HG02642 (cell line): Measurements from ENCODE around the gene SBNO2.

Experiments
- ATAC-seq: cut with Tn5 transposase; IDR thresholded peaks from one replicate; pipeline ENCODE4 v1.9.1; 2021; ENCODE audit warnings: mild to moderate bottlenecking; ENCODE audit not compliant: unreplicated experiment, poor library complexity

SBNO2 gene

DNA sequence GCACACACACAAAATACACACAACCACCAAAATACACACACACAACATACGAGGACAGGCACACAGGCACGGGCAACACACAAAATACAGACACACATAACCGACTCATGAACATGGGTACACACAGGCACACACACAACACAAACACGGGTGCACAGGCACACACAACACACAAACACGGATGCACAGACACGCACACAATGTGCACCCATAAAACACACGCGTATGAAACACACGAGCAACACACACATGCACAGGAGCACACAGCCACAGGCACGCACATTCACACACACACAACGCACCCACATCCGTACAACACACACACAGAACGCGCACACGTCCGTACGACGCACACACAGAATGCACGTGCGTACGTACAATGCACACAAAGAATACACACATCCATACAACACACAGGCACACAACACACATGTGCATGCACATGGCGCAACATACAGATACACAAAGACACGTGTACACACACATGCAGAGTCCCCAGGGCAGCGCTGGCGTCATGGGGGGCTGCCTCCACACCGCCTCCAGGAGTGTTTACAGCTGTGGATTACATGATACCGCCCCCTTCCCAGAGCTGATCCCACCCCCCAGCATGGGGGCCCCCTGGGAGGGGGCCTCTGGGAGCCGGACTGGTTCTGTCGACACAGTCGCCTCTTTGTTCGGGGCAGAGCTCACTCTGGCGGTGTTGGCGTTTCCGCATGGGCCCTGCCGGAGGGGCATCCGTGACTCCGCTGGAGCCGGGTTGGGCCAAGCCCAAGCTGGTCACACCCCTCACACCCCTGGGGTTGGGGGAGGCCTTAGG lies 2.9 kb downstream of the SBNO2 start:
- no peak for ATAC-seq

DNA sequence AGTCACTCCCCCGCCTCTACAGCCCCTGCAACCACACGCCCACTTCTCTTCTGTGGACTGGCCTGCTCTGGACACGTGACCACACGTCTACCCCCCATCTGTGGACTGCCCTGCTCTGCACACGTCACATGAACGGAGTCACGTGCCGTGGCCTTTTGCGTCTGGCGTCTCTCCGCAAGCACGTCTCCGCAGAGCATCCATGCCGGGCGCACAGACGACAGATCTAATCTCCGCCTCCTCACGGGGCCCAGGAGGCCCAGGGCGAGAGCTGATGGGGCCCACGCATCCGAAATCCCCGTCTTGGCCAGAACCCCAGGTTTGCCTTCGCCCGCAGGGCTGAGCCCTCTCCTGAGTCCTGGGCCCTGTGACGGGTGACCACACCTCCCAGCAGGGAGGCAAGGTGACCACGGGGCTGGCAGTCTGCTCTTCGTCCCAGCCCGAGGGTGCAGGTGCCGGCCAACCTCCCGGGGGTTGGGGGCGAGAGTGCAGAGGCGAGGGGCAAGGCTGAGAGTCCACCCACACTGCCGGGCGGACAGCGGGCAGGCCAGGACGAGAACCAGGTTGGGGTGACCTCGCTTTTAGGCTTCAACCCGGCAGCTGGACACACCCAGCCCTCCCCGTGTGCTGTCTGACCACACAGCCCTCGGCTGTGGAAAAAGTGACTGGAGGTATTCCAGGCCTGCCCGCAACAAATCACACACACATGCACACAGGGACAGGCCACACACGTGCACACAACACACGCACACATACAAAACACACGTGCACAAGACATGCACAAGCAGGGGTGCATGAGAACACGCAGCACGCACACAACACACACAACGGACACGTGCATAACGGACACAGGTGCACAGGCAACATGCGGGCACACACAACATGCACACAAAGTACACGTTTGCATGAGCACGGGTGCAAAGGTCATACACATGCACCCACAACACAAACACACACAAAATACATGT lies 3.9 kb downstream of the SBNO2 start:
- ATAC-seq, result no peak

DNA sequence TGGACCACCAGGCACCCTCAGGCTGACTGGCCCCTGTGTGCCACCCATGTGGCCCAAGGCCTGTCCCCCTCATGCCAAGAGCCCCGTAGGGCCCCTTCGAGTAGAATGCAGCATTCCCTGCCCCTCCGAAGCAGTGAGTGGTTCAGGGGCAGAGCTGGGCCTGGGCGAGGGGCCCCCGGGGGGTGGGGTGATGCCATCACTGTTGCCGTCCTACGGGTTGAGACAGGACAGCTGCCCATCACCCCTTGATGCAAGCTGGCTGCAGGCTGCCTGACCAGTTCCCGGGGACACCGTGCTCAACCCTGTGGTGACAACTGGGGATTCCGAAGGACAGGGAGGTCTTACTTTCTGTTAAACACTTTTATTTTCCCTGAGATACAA lies 4.7 kb downstream of the SBNO2 start:
- no peak for ATAC-seq

DNA sequence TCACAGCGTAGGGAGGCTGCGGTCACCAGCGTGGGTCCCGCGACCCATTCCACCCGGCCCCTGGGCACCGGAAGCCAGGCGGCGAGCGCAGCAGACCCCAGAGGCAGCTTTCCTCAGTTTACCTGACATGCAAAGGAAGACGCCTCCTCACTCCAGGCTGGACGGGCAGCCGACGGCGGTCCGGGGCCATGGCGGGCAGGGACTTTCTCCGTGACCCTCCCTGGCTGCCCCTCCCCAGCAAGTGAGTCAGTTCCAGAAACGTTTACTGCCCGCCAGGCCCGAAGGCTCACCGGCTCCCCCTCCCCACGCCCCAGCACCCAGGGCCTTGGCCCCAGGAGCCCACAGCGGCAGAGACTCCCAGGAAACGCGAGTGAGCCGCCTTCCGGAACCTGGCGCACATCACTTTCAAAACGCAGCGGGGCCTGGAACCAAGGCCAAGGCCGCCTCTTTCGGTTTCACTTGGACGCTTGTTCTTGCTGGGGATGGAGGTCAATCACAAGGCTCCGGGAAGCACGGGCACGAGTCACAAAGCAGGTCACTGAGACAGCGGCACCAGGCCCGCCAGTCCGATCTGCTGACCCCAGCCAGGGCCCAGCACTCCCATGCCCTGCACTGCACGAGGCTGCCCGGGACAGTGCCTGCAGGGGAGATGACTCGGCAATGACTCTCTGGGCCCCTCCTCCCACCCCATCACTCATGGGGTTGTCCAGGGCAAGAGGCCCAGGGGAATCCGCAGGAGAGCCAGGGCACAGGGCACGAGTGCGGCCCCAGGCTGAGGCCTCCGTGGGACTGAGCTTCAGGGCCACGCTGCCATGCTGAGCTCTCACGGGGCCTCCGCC lies 5.3 kb downstream of the SBNO2 start:
- no peak for ATAC-seq

DNA sequence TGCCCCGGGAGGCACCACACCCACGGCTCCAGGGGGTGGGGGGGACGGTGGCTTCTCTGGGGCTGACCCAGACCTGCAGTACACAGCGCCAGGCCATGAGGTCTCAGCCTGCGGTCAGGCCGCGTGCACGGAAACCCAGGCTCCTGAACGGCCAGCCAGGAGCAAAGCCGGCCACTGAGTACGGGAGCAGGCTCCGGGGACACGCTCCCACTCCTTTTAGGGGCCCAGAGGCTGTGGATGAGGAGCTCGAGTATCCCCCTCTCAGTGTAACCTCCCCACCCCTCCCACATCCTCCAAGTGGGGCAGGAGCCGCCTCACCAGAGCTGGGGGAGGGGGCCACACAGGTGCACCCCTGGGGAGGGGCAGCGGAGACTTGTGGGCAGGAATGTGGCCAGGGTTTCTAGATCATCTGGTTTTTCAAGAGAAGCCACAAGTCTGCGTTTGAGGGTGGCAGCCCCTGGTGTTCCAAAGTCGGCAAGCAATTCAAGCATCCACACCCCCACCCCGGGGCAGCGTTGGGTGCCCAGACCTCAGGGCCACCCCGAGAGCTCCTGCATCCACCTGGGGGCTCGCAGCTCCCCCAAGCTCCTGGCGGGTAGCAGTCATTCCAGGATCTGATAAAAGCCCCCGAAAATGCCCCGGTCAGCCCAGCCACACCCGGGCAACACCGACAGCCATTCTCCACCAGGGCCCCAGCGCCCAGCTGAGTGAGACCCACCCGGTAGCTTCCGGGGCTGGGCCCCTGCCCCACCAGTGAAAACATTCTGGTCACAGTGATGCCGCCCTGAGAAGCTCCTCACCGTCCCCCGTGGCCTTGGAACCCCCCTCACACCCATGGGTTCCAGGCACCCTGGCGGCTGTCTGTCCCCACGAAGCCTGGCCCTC lies 6.1 kb downstream of the SBNO2 start:
- no peak for ATAC-seq

DNA sequence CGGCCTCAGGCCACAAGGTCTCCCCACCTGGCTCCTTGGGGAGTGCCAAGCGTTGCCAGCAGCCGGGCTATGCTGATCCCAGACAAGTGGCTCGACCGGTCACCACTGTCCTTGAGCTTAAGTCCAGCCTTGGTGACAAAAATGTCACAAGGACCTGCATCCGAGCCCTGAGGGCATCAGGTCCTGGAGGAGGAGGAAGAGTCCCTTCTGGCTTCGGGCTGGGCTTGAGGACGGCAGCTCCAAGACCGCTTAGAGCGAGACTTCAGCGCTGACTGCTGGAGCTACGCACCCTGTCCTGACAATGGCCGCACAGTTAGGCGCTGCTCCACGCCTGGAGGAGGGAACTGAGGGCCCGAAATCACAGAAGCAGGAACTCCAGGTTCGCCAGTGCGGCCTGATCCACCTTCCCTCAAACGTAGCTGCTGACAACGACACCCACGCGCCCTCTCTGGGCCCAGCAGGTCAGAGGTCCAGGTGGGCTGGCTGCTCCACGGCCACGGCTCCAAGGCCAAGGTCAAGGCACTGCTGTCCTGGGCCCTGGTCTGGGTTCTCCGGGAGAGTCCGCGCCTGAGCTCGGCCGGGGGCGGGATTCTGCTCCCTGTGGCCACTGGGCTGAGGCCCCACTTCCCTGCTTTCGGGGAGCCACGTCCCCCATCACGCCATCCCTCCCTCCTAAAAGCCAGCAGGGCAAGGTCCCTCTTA lies 7.0 kb downstream of the SBNO2 start:
- ATAC-seq, result no peak

DNA sequence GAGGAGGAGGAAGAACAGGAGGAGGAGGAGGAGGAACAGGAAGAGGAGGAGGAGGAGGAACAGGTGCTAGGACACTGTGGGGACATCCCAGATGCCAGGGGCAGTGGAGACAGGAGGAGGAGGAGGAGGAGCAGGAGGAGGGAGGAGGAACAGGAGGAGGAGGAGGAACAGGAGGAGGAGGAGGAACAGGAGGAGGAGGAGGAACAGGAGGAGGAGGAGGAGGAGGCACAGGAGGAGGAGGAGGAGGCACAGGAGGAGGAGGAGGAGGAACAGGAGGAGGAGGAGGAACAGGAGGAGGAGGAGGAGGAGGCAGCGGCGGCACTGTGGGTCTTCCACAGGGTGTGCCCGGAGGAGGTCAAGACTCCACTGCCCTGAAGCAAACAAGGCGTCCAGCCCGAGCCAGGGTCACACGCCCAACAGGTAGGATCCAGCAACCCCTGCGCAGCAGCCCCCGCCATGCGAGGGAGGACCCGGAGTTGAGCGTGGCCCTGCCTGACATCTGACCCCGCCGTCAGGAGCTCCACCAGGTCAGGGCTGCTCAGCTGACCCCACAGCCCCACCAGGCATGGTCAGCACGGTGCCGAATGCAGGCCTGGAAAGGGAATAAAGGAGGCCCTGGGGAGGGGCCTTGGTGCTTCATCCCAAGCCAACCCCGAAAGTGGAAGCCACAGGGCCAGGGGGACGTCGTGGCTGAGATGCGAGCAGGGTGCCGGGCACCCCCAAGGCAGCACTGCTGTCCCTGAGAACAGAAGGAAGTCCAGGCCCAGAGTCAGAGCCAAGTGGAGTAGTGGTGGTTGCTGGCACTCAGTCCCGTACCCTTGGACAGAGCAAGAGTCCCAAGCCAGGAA lies 9.2 kb downstream of the SBNO2 start:
- ATAC-seq, result no peak

DNA sequence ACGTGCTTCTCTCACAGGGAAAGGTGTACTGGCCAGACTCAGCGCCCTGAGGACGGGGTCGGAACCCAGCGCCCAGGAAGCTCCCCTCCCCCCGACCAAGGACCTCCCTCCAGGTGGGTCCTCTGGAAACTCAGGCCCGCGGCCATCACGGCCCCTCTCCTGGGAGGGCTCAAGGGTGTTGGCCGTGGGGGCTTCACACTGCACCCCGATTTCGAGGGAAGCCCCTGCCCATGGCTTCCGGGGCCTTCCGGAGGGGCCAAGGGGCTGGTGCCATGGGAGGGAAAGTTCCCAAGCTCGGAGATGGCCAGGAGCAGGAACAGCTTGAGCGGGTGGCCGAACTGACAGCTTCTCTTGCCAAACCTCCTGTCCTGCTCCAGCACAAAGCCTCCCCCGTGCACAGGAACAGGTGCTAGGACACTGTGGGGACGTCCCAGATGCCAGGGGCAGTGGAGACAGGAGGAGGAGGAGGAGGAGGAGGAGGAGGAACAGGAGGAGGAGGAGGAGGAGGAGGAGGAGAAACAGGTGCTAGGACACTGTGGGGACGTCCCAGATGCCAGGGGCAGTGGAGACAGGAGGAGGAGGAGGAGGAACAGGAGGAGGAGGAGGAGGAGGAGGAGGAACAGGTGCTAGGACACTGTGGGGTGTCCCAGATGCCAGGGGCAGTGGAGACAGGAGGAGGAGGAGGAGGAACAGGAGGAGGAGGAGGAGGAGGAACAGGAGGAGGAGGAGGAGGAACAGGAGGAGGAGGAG lies 10.0 kb downstream of the SBNO2 start:
- no peak for ATAC-seq

DNA sequence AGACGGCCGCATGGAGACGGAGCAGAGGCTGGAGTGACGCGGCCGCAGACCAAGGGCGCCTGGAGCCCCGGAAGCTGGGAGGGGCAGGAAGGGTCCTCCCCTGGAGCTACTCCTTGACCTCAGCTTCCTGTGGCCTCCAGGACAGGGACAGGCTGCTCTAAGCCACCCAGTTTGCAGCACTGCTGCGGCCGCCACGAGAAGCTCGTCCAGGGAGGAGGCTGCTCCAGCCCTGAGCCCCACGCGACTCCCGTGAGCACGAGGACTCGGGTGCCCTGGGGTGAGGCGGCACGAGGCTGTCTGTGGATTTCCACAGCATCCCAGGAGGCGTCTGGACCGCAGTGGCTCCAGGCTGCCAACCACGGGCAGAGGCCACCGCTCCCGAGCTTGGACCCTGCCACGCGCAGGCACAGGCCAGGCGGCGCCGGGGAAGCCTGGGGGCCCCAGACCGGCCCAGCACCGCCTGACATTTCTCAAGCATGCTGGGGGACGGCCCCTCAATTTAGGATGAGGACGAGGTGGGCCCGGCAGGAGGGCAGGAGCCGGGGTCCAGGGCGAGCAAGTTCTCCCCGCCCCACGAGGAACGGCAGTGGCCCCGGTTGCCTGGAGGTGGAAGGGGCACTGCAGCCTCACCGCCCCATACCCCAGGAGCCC lies 10.7 kb downstream of the SBNO2 start:
- no peak for ATAC-seq

DNA sequence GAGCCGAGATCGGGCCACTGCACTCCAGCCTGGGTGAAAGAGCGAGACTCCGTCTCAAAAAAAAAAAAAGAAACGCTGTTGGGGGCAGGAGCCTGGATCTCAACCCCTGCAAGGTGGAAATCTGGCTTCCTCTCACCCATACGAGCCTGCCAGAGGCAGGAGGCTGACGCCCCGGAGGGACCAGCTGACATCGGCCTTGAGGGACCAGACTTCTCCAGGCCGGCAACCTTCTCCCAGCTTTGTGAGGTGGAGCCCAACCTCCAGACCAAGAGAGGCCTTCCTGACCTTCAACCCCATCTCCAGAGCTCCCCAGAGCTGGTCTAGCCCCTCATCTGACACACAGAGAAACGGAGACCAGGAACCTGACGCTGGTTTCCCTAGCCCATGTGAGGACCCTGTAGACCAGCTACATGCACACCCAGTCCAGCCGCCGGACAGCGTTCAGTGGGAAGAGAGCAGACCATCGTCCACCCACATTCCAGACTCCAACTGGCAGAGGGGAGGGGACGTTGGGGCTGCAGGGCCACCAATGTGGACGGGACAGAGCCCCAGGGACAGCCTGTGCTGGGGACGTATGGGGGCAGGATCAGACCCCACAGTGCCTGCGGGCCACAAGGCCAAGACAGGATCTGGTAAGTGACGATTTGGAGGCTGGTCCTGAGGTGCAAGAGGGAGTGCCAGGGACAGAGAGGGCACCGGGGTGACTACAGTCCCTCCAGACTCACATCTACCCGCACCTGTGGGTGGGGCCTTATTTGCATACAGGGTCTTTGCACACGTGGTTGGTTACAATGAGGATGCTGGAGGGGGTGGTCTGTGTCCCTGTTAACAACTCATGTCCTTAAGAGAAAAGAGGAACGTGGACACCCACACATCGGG lies 11.4 kb downstream of the SBNO2 start:
- no peak for ATAC-seq

DNA sequence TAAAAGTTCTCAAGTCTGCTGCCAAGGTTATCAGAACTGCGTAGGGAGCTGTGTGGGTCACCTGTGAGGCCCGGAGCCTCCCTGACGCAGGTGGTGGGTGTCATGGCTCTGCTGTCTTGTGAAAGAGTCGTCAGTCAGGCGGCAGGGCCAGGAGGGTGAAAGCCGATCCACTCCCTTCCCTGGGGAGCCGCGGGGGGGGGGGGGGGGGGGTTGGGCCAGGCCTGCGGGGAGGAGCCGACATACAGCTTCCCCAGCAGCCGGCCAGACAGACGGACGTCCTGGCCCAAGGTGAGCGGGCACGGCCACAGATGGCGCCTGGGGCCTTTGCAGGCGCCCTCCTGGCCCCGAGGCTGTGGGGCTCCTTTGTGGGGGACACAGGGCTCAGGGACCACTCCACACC lies 12.4 kb downstream of the SBNO2 start:
- ATAC-seq, result no peak

DNA sequence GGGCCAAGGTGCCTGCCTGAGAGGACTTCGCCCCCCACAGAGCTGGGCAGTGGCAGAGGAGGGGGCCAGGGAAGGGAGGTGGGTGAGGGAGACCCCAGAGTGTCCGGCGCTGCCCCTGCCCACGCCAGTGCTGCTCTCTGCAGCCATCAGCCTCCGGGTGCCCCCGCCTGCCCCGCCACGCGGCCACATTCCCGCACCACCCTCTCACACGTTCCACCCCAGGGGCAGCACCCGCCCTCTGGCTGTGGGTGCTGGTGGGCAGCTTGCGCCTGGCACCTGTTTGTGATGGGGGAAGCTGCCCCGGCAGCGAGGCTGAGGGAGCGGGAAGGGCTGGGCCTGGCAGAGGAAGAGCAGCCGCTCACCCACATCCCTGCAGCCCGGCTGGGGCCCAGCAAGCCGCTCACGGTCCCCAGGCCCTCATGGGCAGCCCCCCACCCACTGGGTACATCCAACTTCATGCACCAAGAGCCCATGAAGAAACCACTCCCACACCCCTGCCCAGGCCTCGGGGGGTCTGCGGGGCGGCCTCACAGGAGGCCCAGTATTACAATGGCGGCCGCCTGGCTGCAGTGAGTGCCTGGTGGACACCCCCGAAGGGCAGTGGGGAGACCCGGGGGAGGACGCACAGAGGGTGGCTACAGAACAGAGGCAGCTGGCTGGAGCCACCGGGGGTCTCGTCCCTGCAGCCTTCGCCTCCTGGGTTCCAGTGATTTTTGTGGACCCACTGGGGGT lies 14.0 kb downstream of the SBNO2 start:
- no peak for ATAC-seq

DNA sequence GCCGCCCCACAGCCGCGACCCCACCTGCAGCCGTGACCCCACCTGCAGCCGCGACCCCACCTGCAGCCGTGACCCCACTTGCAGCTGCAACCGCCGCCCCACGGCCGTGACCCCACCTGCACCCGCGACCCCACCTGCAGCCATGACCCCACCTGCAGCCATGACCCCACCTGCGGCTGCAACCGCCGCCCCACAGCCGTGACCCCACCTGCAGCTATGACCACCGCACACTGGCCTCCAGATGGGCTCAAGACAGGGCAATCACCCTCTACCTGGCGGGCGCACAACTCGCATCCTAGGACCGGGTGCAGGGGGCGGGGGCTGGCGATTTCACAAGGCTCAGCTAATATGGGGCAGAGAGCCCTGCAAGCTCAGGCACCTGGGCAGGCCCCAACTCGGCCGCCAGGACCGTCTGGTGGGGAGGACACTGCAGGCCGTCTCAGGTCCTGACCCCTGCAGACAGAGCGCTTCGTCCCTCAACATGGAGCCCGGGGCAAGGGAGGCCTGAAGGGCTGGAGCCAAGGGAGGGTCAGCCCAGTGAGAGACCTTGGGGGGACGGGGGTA lies 15.1 kb downstream of the SBNO2 start:
- no peak for ATAC-seq

DNA sequence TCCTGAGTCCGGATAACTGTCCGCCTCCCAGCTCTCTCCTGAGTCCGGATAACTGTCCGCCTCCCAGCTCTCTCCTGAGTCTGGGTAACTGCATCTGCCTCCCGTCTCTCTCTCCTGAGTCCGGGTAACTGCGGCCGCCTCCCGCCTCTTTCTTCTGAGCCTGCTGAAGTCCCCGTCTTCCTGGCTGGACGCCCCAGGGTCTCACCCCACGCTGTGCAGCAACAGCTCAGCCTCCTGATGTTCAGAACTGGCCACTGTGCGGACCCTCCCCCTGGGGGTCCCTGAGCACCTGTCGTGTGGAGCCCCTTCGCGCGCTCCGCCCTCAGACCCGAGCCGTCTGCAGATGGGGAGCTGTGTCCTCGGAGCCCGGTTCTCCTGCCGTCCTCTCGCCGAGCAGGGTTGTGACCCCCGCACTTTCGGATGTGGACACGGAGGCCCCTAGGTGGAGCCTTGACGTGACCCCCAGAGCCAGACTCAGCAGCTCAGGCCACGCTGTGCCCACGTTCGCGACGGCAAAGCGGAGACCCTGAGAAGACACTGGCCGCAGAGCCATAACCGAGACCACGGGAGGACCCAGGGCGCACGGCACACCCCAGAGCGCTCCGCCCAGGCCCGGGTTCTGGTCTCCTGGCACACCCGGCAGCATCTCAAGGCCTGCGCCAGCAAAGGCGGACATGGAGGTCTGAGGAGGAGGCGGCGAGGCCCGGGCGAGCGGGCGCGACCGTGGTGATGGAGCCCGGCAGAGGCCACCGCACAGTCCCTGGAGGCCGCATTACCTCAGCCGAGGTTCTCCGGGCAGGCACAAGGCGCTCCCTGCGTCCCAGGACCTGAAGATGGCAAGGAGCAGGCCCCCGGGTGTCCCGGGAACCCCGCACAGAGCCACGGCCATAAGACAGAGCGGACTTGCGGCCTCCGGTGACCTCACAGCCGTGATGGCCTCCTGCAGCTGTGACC lies 15.9 kb downstream of the SBNO2 start:
- ATAC-seq, result no peak
